Stimulated activated naive CD8-positive, alpha-beta T cell treated with anti-CD3 and anti-CD28 coated beads, Interleukin-15, Interleukin-2, amounts not matched to agents 100 ng/mL and 50 ng/mL, for 24 hours (primary cell): ENCODE measurements around the gene RPTOR.
"Not testable (repeated sequence)": the region's sequence is repeated elsewhere in the genome, so short reads cannot be mapped to it uniquely, and the experiment has no call there.

Experiments used
- H3K27ac Mint-ChIP-seq: one replicate; pipeline ENCODE4 v1.8.0; 2021; ENCODE audit warnings: mild to moderate bottlenecking, mixed read lengths
- H3K27me3 Mint-ChIP-seq: one replicate; pipeline ENCODE4 v1.8.0; 2021; ENCODE audit warnings: mixed read lengths
- H3K36me3 Mint-ChIP-seq: one replicate; pipeline ENCODE4 v1.8.0; 2021; ENCODE audit warnings: low read depth, mixed read lengths
- H3K4me1 Mint-ChIP-seq: one replicate; pipeline ENCODE4 v1.8.0; 2021; ENCODE audit warnings: low read depth, mixed read lengths
- H3K4me3 Mint-ChIP-seq: one replicate; pipeline ENCODE4 v1.8.0; 2021; ENCODE audit warnings: mild to moderate bottlenecking, mixed read lengths
- H3K9me3 Mint-ChIP-seq: one replicate; pipeline ENCODE4 v1.8.0; 2021; ENCODE audit warnings: mixed read lengths

The RPTOR gene

DNA sequence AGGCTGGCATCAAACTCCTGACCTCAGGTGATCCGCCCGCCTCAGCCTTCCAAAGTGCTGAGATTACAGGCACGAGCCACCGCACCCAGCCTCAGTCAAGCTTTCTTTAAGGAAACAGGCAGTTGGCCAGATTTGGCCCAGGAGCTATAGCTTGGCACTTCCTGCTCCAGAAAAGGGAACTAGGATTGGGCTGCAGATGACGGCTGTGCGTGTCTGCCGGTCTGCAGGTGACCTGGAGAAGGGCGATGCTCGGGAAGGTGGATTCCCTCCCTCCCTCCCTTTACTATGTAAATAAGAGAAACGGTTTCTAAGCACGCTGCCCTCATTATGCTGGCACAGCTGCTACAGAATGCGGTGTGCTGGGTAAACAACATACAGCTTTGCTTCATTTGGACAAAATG is 215.9 kb downstream of the RPTOR start:
- no peaks in the 10 kb centered on the region for H3K9me3 Mint-ChIP-seq
- H3K36me3 Mint-ChIP-seq: peaks cover 49% of the 10 kb centered on the region
- peak overlapping the region; percentile 99 for H3K27ac Mint-ChIP-seq
- peaks cover 87% of the 10 kb centered on the region for H3K4me1 Mint-ChIP-seq
- H3K27me3 Mint-ChIP-seq: no peaks in the 10 kb centered on the region
- peak overlapping the region; percentile 59 for H3K4me3 Mint-ChIP-seq

DNA sequence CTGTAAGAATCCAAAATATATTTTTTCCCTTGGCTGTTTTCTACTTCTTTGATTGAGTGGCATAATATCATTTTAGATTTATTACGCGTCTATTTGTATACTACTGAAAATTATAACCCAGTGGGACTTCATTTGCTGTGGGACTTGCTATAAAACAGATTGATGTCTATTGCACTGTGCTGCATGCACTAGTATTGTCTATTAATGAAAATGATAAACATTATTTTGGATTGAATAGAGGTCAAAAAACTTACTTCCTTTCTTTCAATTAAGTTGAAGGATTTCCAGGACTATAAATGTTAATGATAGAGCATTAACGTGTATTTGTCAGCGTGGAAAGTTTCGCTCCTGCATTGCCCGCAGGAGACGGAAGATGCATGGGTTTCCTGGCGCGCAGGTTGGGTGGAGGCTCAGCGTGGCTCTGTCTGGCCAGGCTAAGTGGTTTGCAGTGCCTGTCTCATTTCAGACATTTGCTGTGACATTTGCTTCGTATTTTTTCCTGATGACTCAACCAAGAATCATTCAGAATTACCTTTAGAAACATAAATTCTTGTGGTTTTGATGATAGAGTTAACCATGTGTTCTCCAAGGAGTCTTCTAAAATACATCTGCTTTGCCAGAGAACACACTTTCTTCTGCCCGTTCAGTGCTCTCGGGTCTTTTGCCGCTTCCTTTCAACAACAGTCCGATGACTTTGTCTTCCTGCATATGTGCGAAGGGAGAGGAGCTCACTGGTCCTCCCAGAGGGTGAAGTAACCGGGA is 216.7 kb downstream of the RPTOR start:
- Mint-ChIP-seq H3K36me3 (peaks cover 45% of the 10 kb centered on the region), H3K27ac (peak overlapping the region; percentile 99), H3K9me3 (no peaks in the 10 kb centered on the region), H3K4me1 (peaks cover 87% of the 10 kb centered on the region), H3K4me3 (peak overlapping the region; percentile 59), H3K27me3 (no peaks in the 10 kb centered on the region)

DNA sequence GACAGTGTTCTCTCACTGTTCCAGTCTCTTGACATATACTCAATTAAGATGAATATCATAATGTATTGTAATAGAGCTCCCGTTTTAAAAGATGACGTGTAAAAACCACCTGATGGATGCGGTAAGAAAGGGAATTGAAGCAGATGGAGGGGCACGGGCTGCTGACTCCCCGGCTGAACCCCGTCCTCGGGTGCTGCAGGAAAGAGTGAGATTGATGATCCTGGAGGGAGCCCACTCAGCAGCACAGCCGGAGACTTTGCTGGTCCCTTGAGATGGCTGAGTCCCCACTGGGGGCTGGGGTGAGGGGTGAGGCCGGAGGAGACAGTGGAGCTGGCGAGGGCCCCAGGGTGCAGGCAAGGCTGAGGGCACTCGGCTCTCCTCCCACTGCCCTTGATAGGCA is 217.4 kb downstream of the RPTOR start:
- Mint-ChIP-seq H3K36me3 (peaks cover 38% of the 10 kb centered on the region), H3K4me3 (peak overlapping the region; percentile 59), H3K27ac (peak overlapping the region; percentile 99), H3K4me1 (peaks cover 82% of the 10 kb centered on the region), H3K9me3 (no peaks in the 10 kb centered on the region), H3K27me3 (no peaks in the 10 kb centered on the region)

DNA sequence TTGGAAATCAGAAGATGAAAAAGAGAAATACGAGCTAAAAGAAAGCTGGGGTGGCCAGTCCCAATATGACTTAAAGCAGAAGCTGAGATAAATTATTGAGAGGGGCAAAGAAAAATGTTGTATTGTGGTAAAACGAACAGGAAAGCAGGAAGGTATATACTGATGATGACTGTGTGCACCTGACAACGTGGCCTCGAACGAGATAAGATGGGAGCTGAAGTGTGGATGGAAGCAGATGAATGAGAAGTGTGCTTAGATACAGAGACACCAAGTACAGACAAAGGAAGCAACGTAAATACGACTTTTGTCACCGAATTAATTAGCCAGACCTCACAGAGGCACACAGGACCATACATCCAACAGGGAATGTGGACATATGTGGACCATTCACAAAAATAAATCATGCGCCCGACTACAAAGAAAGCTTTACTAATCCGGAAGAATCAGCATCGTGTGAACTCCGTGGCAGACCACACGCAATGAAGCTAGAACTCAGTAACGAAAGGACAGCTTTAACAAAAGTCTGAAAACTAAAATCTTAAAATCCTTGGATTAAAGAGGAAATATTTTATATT is 218.7 kb downstream of the RPTOR start:
- peak overlapping the region; percentile 66 for H3K4me3 Mint-ChIP-seq
- H3K9me3 Mint-ChIP-seq: no peaks in the 10 kb centered on the region
- peaks cover 25% of the 10 kb centered on the region for H3K36me3 Mint-ChIP-seq
- peaks cover 76% of the 10 kb centered on the region for H3K4me1 Mint-ChIP-seq
- H3K27ac Mint-ChIP-seq: peak overlapping the region; percentile 99
- no peaks in the 10 kb centered on the region for H3K27me3 Mint-ChIP-seq

DNA sequence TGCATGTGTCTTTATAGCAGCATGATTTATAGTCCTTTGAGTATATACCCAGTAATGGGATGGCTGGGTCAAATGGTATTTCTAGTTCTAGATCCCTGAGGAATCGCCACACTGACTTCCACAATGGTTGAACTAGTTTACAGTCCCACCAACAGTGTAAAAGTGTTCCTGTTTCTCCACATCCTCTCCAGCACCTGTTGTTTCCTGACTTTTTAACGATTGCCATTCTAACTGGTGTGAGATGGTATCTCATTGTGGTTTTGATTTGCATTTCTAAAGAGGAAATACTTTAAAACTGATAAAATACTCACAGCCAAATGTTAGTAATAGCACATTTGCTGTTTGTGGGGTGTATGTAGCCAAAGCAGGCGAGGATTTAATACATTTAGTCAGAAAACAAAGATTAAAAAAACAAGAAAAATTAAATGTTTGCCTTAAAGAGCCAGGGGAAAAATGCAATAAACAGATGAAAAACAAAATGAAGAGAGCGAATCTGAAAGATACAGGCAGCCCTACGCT is 220.0 kb downstream of the RPTOR start:
- H3K27ac Mint-ChIP-seq: peak overlapping the region; percentile 90
- H3K27me3 Mint-ChIP-seq, H3K9me3 Mint-ChIP-seq: not testable (repeated sequence)
- peaks cover 23% of the 10 kb centered on the region for H3K36me3 Mint-ChIP-seq
- H3K4me3 Mint-ChIP-seq: peak overlapping the region; percentile 43
- H3K4me1 Mint-ChIP-seq: peaks cover 70% of the 10 kb centered on the region

DNA sequence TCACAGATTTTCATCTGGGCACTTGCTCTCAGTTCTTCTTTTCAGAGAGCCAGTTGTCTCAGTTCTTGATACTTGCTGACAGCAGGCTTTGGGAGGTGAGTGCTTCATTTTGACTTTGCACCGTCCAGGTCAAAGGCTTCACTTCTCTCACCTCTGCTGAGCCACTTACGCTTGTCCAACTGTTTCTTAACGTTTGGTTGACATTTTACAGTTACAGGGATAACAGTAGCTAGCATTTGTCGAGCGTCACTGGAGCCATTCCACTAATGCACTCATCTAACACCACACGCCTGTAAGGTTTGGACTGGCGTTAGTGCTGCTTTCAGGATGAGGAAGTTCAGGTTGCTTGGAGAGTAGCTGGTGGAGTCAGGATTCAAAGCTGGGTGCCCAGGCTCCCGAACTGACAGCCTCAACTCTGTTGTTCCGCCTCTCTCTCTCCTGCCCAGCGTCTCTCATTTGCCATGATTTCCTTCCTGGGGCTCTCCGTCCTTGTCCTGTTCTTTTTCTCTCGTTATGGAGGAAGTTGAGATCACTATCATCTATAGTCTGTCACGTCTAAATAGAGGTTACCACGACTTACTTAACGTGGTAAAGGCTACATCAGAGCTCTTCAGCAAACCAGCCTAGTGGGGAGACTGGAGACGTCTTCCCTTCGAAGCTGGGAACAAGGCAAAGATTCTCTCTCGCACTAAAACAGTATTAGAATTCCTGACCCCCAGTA is 220.8 kb downstream of the RPTOR start:
- Mint-ChIP-seq H3K36me3 (peaks cover 20% of the 10 kb centered on the region), H3K4me3 (peak overlapping the region; percentile 43), H3K27me3 (no peaks in the 10 kb centered on the region), H3K4me1 (peaks cover 65% of the 10 kb centered on the region), H3K27ac (peak overlapping the region; percentile 90), H3K9me3 (no peaks in the 10 kb centered on the region)

DNA sequence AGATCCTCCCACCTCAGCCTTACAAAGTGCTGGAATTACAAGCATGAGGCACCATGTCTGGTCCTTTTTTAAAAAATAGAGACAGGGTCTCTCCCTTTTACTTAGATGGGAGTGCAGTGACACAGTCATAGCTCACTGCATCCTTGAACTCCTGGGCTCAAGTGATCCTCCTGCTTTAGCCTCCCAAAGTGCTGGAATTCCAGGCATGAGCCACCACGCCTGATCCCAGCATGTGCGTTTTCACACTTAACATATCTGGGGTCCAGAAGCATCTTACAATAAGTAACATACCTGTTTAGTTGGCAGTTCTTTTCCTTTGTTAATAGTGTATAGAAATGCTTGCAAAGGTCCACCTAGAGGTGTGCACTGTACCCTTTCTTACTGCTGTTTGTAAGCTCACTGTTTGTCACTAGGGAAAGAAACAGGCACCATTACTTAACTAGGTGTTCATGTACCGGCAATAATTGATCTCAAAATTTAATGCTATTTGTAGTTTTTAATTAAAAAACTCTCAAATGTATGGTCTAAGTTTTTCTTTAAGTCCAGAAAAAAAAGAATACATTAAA is 221.7 kb downstream of the RPTOR start:
- Mint-ChIP-seq H3K4me1 (peaks cover 65% of the 10 kb centered on the region), H3K27me3 (no peaks in the 10 kb centered on the region), H3K4me3 (peak overlapping the region; percentile 43), H3K9me3 (no peaks in the 10 kb centered on the region), H3K36me3 (peaks cover 29% of the 10 kb centered on the region), H3K27ac (peak overlapping the region; percentile 45)

DNA sequence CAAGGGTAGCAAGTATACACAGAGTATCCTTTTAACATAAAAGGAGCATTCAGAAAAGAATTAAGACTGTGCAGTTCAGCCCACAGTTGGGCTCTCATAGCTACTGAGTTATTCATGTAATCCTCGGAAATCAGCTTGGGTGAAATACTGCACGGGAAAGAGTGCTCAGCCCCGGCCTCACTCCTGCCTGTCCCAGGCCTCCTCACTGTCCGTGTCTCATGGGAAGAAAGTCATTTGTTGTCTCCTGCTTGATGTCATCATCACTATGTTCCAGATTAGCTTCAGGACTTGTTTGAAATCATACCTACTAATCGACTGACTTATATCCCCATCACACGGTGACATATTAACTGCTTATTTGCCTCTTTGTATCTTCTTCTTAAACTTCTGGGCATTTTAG is 223.8 kb downstream of the RPTOR start:
- no peak overlapping the region for H3K27ac Mint-ChIP-seq
- peaks cover 26% of the 10 kb centered on the region for H3K36me3 Mint-ChIP-seq
- H3K27me3 Mint-ChIP-seq: no peaks in the 10 kb centered on the region
- no peak overlapping the region for H3K4me3 Mint-ChIP-seq
- H3K4me1 Mint-ChIP-seq: peaks cover 57% of the 10 kb centered on the region
- no peaks in the 10 kb centered on the region for H3K9me3 Mint-ChIP-seq

DNA sequence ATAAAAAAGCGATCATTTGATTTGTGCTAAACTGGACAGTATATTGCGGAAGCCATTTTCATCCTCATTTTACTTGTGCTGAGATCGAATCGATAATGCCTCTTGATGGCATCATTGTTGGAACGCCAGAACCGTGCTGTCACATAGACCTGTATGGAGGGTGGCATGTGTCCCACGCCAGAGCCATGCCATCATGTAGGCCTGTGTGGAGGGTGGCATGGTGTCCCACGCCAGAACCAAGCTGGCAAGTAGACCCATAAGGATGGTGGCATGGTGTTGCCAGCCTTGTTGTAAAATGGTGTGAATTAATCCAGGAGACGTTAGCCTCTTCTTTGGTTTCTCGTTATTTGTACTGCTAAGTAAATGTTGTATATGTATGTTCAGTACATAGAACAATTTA is 224.3 kb downstream of the RPTOR start:
- Mint-ChIP-seq H3K36me3 (peaks cover 24% of the 10 kb centered on the region), H3K4me1 (peaks cover 58% of the 10 kb centered on the region), H3K27me3 (no peaks in the 10 kb centered on the region), H3K27ac (no peak overlapping the region), H3K9me3 (no peaks in the 10 kb centered on the region), H3K4me3 (no peak overlapping the region)

DNA sequence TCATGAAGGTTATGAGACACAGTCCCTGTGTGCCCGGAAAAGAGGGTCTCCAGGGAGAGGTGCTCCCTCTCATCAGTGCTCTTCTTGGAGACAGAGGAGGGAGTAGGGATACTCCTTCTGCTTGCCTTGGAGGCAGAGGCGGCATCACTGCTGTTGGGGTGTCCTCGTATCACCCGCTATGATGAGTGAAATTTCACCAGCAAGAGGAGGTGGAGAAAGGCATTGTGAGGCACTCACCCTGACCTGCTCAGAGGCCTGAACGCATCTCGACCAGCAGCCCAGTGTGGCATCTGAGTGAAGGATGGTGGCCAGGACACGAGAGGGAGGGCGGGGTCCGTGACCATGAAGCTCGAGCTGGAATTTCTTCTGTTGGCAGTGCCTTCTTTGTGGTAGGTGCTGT is 224.9 kb downstream of the RPTOR start:
- peaks cover 63% of the 10 kb centered on the region for H3K4me1 Mint-ChIP-seq
- H3K36me3 Mint-ChIP-seq: peaks cover 30% of the 10 kb centered on the region
- no peak overlapping the region for H3K4me3 Mint-ChIP-seq
- H3K27me3 Mint-ChIP-seq: no peaks in the 10 kb centered on the region
- no peaks in the 10 kb centered on the region for H3K9me3 Mint-ChIP-seq
- H3K27ac Mint-ChIP-seq: no peak overlapping the region

DNA sequence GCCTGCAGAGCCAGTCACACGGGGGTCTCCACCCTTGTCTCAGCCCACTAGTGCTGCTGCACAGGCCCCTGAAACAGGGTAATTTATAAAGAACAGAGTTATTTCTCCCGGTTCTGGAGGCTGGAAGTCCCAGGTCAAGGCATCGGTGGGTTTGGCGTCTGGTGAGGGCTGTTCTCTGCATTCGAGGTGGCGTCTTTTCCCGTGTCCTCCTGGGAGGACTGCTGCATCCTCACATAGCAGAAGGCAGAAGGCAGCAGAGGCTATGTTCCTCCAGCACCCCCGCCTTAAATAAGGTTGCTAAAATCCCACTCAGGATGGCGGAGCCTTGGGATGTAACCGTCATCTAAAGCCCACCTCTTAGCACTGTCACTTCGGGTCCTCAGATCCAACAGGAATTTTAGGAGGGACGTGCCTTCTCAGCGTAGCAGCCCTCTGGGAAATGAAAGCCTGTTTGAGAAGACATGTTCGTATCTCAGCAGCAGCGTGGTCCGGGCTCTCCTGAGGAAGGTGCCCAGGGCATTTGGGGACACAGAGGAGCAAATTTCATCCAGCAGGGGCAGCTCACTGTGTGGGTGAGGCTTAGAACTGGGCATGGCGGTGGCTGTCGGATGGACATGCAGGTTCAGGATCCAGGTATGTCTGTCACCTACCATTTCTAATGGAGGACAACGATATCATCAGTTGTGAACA is 225.4 kb downstream of the RPTOR start:
- Mint-ChIP-seq H3K27ac (no peak overlapping the region), H3K27me3 (no peaks in the 10 kb centered on the region), H3K36me3 (peaks cover 32% of the 10 kb centered on the region), H3K4me1 (peaks cover 63% of the 10 kb centered on the region), H3K9me3 (no peaks in the 10 kb centered on the region), H3K4me3 (no peak overlapping the region)

DNA sequence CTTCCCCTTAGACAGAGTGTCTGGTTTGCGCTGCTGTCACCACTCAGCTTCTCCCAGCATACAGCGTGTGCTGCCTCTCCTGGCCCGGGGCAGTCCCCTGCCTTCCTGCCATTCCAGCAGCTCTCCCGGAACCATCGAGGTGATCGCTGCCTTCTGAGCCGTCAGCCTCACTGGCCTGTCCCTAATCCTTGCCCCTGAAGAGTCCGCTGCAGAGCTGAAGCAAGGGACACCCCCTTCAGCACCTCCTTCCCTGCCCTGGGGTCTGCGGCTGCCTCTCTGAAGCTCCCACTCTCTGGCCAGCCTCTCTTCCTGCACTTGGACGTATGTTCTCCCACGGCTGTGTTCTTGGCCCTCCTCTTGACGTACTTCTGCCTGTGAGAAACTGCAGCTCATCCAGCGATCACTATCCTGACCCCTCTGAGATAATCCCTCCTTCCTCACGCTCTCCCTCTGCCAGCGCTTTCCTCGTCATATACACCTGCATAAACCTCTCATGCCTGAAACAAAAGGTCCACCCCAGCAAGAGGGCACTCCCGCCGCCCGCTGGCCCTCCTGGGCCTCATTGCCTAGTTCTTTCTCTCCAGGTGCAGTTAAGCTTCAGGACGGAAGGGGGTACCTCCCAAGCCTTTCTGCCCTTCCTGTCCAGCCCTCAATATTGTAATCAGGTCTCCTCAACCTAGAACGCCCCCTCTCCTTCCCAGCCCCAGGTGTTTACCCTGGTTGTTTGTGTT is 226.4 kb downstream of the RPTOR start:
- peak overlapping the region; percentile 39 for H3K27ac Mint-ChIP-seq

DNA sequence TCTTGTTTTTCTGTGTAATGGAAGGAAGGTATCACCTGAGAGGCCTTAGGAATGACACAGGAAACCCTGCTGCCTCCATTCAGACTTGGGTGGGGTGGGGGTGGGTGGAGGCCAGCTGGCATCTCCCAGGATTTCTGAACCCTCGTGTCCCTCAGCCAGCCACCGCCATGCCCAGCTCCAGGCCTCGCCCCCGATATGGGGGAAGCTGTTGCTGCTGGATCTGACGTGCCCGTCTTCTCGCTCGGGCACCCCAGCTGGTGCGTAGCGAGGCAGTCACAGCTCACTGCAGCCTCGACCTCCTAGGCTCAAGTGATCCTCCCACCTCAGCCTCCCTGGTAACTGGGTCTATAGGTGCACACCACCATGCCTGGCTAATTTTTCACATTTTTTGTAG is 227.0 kb downstream of the RPTOR start:
- Mint-ChIP-seq H3K9me3 (peaks cover 1% of the 10 kb centered on the region), H3K4me3 (no peak overlapping the region), H3K27me3 (no peaks in the 10 kb centered on the region), H3K36me3 (peaks cover 36% of the 10 kb centered on the region), H3K27ac (no peak overlapping the region), H3K4me1 (peaks cover 63% of the 10 kb centered on the region)

More for the DNA sequence above, 226.4 kb downstream of the RPTOR start:
- H3K36me3 Mint-ChIP-seq: peaks cover 33% of the 10 kb centered on the region
- H3K27me3 Mint-ChIP-seq: no peaks in the 10 kb centered on the region
- H3K9me3 Mint-ChIP-seq: no peaks in the 10 kb centered on the region
- H3K4me3 Mint-ChIP-seq: peak overlapping the region; percentile 0
- H3K4me1 Mint-ChIP-seq: peaks cover 62% of the 10 kb centered on the region

DNA sequence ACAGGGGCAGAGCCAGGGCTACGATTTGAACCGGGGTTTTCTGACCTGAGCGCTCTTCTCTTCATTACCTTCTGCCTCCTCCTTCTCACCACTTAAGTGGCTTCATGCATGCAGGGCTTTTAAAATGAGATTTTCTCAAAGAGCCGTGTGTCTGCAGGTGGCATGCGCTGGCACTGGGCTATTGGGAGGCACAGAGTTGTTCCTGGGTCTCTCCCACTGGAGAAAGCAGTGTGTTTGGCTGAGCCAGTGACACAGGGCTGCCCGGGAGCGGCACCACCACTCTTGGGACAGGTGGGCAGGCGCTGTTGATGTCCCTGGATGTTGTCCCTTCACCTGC is 228.2 kb downstream of the RPTOR start:
- H3K36me3 Mint-ChIP-seq: peaks cover 48% of the 10 kb centered on the region
- H3K4me3 Mint-ChIP-seq: no peak overlapping the region
- peak overlapping the region; percentile 38 for H3K27ac Mint-ChIP-seq
- H3K4me1 Mint-ChIP-seq: peaks cover 73% of the 10 kb centered on the region
- peaks cover 3% of the 10 kb centered on the region for H3K9me3 Mint-ChIP-seq
- no peaks in the 10 kb centered on the region for H3K27me3 Mint-ChIP-seq
